HTERT RPE-1 (cell line): Measurements from ENCODE around the gene CRTC1.

ENCODE experiments used
- in situ Hi-C: fragments of 300-500 bp; cut with MboI; formaldehyde crosslinking; loops from 4 replicates; pipeline ENCODE4 v1.14.3; 2020; ENCODE audit warnings: low sequenced_read_pairs

CRTC1 gene

GRCh38 chr19:18699403-18700054 lies 16.0 kb downstream of the CRTC1 start:
- in situ Hi-C loops: no loop called here

DNA sequence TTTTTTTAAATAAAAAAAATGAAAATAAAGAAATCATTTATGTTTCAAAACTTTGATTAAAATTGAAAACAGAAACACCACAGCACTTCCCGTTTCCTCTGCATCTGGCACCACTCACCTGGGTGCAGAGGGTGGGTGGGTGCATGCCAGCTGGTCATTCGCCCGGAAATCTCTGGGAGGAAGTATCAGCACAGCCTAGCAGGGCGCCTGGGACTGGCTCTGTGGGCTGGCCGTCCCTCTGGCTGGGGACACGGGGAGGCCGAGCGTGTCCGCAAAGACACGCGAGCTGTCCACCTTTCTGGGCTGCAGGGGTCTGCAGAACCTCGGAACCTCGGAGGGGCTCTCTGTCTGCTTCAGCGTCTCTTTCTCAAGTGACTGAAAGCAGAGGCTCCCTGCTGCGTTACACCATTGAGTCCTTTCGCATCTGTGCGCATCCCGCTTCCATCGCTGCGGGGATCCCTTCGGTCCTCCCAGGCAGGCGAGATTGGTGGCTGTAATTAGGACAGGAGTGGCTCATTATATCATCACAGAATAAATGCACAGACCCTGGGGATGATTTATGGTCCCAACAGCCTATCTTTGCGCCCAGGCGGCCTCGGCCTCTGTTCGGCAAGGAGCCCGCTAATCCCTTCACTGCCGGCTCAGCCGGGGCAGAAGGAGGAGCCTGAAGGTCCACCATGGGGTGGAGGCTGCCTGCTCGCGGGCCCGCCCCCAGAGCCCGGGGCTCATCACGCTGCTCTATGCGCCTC lies 17.2 kb downstream of the CRTC1 start:
- in situ Hi-C loops: no loop called here

DNA sequence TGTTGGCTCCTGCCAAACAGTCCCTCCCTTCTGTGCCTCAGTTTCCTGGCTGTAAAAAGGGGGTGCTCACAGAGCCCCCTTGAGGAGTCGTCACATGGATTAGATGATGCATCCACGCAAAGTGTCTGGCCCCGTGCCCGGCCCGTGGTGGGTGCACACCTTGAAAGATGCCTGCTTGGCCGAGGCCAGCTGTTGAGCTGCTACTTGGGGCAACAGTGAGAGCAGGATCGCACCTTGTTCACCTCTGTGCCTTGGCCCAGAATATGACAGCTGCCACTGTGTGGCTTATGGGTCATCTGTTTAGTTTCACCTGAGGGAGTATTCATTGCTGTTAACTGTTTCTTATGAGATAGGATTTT lies 17.7 kb downstream of the CRTC1 start:
- in situ Hi-C loops: no loop called here

DNA sequence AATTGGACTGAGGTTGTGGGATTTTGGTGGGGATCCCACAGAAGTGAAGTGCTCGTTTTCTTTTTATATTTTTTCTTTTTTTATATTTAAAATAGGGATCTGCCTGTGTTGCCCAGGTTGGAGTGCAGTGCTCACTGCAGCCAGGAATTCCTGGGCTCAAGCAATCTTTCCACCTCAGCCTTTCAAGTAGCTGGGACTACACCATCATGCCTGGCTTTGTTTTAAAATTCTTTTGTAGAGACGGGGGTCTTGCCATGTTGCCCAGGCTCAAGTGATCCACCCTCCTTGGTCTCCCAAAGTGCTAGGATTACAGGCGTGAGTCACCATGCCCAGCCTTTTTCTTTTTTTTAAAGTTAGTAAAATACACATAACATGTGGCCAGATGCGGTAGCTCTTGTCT lies 20.6 kb downstream of the CRTC1 start:
- in situ Hi-C loops: no loop called here

DNA sequence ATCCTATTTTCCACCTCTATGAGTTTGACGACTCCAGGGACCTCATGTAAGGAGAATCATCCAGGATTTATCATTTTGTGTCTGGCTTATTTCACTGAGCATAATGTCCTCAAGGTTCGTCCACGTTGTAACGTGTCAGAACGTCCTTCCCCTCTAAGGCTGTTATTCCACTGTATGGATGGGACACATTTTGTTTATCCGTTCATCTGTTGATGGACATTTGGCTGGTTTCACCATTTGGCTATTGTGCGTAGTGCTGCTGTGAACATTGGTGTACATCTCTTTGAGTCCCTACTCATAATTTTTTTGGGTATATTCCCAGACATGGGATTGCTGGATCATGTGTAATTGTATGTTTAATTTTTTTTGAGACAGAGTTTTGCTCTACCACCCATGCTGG lies 21.5 kb downstream of the CRTC1 start:
- in situ Hi-C loops: no loop called here

DNA sequence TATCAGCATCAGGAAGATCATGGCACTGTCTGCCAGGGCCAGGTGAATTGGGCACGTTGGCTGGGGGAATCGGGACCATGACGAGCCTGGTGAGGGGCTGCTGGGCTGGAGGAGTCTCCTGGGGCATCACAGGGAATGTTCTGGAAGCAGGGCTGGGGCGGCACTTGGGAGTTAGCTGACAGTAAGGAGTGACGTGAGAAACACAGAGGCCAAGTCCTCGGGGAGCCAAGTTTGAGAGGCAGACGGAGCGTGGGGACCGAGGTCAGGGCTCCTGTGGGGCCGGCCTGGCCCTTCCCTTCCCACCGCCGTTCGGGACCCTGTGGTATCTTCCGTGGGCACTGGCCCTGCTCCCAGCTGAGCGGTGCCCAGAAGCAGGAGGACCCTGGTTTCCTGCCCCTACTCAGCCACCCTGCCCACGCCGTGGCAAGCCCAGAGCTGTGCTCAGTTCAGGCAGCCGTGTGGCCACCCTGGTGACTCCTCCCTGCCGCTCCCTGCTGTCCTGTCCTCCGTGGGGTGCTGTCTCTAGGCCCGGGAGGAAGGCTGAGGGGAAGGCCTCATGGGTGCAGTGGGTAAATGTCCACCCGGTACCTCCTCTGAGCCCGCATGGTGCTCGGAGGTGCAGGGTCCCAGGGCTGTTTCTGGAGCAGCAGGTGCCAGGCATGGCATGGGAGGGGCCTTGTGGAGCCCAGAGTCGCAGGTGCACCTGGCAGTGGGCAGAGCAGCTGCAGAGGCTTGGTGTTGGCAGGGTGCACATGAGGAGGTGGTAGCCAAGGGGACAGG lies 25.2 kb downstream of the CRTC1 start:
- in situ Hi-C loops: no loop called here

DNA sequence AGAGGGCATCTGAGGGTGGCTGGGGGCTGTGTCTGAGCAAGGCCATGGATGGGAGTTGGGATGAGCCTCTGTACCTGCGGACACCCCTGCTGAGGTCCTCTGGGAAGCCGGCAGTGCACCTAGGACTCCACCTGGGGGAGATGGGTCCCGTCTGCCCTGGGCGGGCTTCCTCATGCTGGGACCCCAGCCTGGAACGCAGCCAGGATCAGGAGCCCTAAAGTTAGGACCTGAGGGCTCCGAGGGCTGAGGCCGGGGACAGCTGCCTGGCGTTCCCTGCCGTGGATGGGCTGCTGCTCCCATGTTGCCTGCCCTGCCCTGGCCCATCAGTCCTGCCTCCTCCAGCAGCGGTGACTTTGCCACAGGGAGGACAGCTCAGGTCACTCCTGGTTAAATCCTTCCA lies 26.1 kb downstream of the CRTC1 start:
- in situ Hi-C loops: no loop called here

- in situ Hi-C loops: no loop called here
Observed at GRCh38 chr19:18710186-18710585, 26.7 kb downstream of the CRTC1 start.

DNA sequence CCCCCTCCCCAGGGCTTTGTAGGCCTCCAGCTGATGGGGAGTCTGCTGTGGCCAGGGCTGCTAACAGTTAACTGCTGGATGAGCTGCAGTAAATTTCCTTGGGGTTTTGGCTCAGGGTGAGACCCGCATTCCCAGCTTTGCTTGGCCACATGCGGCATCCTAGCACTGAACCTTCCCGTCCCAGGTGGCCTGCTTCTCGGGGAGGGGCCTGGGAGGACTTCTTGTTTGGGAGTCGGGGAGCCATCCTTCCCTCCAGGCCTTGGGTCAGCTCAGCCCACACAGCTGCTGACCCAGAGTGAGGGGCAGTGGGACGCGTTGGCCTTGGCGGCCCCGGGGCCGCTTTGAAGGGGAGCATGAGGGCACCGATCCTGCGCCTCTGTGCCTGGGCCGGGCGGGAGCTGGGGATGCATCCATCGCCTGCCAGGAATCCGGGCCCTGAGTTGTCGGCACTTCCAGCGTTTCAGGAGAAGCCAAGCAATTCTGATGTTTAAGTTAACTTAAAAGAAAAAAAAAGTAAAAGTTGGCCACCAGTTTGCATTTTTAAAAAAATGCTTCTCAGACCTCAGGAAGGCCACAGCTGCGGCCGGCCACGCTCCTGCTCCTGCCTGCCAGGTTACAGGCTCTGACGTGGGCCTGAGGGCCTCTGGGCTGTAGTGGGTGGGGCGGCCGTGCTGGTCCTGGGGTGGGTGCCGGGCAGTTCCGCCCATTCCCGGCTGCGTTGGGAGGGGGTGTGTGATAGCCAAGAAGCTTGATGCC lies 27.7 kb downstream of the CRTC1 start:
- in situ Hi-C loops: no loop called here

DNA sequence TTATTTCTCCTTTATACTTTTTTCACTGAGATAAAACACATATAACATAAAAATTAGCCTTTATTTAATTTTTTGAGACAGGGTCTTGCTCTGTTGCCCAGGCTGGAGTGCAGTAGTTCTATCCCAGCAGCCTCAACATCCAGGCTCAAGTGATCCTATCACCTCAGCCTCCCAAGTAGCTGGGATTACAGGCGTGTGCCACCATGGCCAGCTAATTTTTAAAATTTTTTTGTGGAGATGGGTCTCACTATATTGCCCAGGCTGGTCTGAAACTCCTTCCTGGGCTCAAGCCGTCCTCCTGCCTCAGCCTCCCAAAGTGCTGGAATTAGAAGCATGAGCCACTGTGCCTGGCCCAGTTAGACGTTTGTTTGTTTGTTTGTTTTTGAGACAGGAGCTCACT lies 28.4 kb downstream of the CRTC1 start:
- in situ Hi-C loops: no loop called here

DNA sequence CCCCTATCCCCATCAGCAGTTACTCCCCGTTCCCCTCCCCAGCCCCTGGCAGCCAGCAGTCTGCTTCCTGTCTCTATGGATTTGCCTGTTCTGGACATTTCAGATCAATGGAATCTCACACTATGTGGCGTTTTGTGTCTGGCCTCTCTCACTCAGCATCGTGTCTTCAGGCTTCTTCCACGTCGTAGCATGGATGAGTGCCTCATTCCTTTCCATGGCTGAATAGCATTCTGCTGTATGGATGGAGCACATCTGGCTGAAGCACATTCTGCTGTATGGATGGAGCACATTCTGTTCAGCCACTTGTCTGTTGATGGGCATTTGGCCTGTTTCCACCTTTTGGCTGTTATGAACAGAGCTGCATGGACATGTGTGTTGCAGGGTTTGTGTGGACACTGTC lies 29.5 kb downstream of the CRTC1 start:
- in situ Hi-C loops: no loop called here

- in situ Hi-C loops: no loop called here
Observed at GRCh38 chr19:18713550-18714117, 30.2 kb downstream of the CRTC1 start.

DNA sequence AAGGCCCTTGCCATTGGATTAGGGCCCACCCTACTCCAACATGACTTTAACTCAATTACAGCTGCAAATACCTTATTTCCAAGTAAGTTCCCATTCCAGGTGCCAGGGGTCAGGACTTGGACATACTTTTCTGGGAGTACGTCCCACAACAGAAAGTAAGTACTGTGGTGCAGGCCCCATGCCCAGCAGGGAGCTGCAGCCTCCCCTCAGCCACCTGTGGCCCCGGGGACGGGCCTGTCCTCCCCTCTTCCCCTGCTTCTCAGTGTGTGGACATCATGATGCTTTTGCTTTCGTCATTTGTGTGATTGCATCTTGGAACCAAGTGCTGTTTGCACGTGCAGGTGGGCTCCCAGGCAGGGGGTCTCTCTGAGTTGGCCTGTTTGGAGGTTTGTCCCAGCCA lies 31.9 kb downstream of the CRTC1 start:
- in situ Hi-C loops: no loop called here

- in situ Hi-C loops: no loop called here
Observed at GRCh38 chr19:18716857-18717256, 33.4 kb downstream of the CRTC1 start.

GRCh38 chr19:18717601-18718000 lies 34.1 kb downstream of the CRTC1 start:
- in situ Hi-C loops: no loop called here

DNA sequence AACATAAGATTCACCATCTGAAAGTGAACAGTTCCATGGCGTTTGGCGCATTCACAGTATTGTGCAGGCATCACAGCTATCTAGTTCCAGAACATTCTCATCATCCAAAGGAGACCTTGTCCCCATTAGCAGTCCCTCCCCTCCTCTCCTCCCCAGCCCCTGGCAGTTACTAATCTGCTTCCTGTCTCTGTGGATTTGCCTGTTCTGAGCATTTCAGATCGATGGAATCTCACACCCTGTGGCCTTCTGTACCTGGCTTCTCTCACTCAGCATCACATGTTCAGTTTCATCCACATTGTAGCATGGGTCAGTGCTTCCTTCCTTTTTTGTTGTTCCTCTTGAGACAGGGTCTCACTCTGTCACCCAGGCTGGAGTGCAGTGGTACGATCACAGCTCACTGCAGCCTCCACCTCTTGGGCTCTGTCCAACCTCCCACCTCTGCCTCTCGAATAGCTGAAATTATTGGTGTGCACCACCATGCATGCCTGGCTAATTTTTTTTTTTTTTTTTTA lies 34.6 kb downstream of the CRTC1 start:
- in situ Hi-C loops: no loop called here

DNA sequence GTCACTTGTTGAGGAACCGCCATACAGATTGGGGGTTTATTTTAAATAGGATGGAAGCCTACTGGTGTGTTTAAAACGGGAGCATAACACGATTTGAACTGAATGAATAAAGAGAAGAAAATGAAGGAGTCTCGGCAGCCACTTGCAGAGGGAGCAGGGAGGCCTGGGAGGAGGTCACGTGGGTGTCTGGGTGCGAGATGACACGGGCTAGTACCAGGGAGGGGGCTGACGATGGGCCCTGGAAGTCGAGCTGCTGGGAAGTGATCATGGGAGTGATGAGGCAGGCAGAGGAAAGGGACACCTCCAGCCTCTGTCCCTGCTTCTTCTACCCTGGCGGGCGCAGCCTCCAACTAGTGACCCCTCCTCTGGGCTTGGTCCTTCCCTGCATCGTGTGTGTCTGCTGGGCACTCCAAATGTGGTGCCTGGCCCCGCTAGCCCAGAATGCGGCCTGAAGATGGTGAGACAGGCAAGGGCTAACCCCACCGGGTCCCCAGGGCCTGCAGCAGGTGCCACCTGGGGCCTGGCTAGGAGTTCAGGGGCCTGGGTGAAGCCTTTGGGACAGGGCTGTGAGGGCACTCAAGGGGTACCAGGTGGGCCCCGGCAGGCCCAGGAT lies 35.5 kb downstream of the CRTC1 start:
- in situ Hi-C loops: no loop called here

DNA sequence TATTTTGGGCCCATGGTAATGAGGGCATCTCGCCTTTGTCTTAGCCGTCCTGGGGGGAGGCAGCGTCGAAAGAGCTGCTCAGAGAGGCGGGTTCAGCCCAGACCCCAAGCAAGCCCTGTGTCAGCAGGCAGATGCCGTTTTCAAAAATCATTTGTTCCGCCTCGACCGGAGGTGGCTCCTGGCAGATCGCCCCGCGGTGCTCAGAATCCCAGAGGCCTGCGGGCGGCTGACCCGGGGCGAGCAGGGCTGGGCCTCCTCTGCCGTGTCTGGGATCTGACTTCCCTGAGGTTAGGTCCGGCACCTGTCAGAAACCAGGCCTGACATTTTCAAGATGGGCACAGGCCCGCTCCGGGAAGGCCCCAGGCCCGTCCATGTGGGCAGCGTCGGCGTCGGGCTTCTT lies 36.1 kb downstream of the CRTC1 start:
- in situ Hi-C loops: no loop called here

DNA sequence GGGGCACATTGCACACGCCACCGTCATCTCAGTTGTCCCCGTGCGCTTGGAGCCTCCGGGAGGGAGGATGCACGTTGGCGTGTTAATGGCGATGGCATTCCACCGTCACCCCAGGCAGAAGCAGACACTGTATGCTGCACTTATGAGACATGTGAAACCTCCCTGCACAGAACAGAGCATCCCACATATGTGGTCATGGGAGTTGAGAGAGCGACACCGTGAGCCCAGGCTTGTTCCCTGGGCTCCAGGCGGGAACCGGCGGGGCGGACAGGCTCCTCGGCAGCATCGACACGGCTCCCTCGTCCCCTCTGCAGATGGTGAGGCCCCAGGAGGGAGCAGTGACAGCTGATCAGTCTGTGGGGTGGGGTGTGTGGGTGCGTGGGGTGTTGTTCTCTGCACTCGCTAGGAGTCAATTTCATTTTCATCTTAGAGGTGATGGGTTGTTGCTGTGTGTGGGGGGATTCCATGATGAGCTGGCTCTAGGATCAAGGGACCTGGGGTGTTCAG lies 40.4 kb downstream of the CRTC1 start:
- in situ Hi-C loops: no loop called here
